Ishikawa (cell line): Measurements from ENCODE around the gene FTL.
A peak's percentile ranks its signal among the peaks of the same experiment; 100 is the strongest.

Source experiments
- CEBPB ChIP-seq: IDR thresholded peaks from 2 replicates; pipeline ENCODE4 v1.6.1; 2012
- CREB1 ChIP-seq: IDR thresholded peaks from 2 replicates; pipeline ENCODE4 v1.6.1; 2012; ENCODE audit warnings: low read depth
- EGR1 ChIP-seq: IDR thresholded peaks from 2 replicates; pipeline ENCODE4 v1.6.1; 2012
- EP300 ChIP-seq: IDR thresholded peaks from 2 replicates; pipeline ENCODE4 v1.6.1; 2012; ENCODE audit warnings: borderline replicate concordance
- FOXM1 ChIP-seq: IDR thresholded peaks from 2 replicates; pipeline ENCODE4 v1.6.1; 2012; ENCODE audit warnings: low read depth, borderline replicate concordance
- MAX ChIP-seq: IDR thresholded peaks from 2 replicates; pipeline ENCODE4 v1.6.1; 2012
- NFIC ChIP-seq: IDR thresholded peaks from 2 replicates; pipeline ENCODE4 v1.6.1; 2012
- RAD21 ChIP-seq: IDR thresholded peaks from 2 replicates; pipeline ENCODE4 v1.6.1; 2012; ENCODE audit warnings: low read depth
- REST ChIP-seq: IDR thresholded peaks from 2 replicates; pipeline ENCODE4 v1.6.1; 2012; ENCODE audit warnings: low read depth, mild to moderate bottlenecking
- TAF1 ChIP-seq: IDR thresholded peaks from 2 replicates; pipeline ENCODE4 v1.6.1; 2012; ENCODE audit warnings: low read depth, mild to moderate bottlenecking
- TCF12 ChIP-seq: IDR thresholded peaks from 2 replicates; pipeline ENCODE4 v1.6.1; 2012; ENCODE audit warnings: low read depth
- TEAD4 ChIP-seq: IDR thresholded peaks from 2 replicates; pipeline ENCODE4 v1.6.1; 2012
- USF1 ChIP-seq: IDR thresholded peaks from 2 replicates; pipeline ENCODE4 v1.6.1; 2012
- YY1 ChIP-seq: IDR thresholded peaks from 2 replicates; pipeline ENCODE4 v1.6.1; 2012; ENCODE audit warnings: low read depth
- ZBTB7A ChIP-seq: IDR thresholded peaks from 2 replicates; pipeline ENCODE4 v1.6.1; 2012; ENCODE audit warnings: low read depth

Gene FTL

GRCh38 chr19:48993175-48994034 lies 28.3 kb downstream of the FTL start, which contains the start of the genes GYS1 and RUVBL2:
Gene GYS1, minus strand, starts transcription at chr19:48993309. Its CDS starts 197 bp downstream, at chr19:48993112.
Gene RUVBL2, plus strand, starts transcription at chr19:48993887. Its CDS starts 25 bp downstream, at chr19:48993912.
- TF ChIP-seq EGR1, result peak; percentile 34; the same call in 1 of the 2 replicates
- TF ChIP-seq TCF12, result no peak
- TF ChIP-seq MAX, result peak; percentile 82
- TF ChIP-seq REST, result no peak
- TF ChIP-seq NFIC, result no peak
- TF ChIP-seq CREB1, result peak; percentile 50; the same call in 1 of the 2 replicates
- TF ChIP-seq TAF1, result peak; percentile 85
- TF ChIP-seq RAD21, result peak; percentile 10; the same call in 1 of the 2 replicates
- no peak for TF ChIP-seq FOXM1
- no peak for TF ChIP-seq USF1
- TF ChIP-seq EP300, result no peak
- TF ChIP-seq ZBTB7A, result peak; percentile 86
- peak; percentile 83 for TF ChIP-seq CEBPB
- peak; percentile 91 for TF ChIP-seq YY1
- TF ChIP-seq TEAD4, result no peak

GRCh38 chr19:48994035-48994386 lies 28.9 kb downstream of the FTL start:
- TF ChIP-seq REST (no peak), CREB1 (no peak), RAD21 (no peak), EGR1 (no peak), USF1 (no peak), TEAD4 (no peak), ZBTB7A (no peak), TCF12 (no peak), YY1 (no peak), CEBPB (no peak), EP300 (no peak), TAF1 (no peak), NFIC (no peak), FOXM1 (no peak), MAX (no peak)

- TF ChIP-seq CEBPB, result no peak
- TF ChIP-seq RAD21, result peak; percentile 46; the same call in 1 of the 2 replicates
- TF ChIP-seq CREB1, result no peak
- no peak for TF ChIP-seq ZBTB7A
Measured at GRCh38 chr19:48997972-48998371, 32.9 kb downstream of the FTL start.

- TF ChIP-seq CREB1, result no peak
- TF ChIP-seq RAD21, result peak; percentile 42; the same call in 1 of the 2 replicates
Measured at GRCh38 chr19:48999481-49000325, 34.6 kb downstream of the FTL start.

- TF ChIP-seq EGR1 (no peak), FOXM1 (no peak), YY1 (no peak), TEAD4 (no peak), TAF1 (no peak), EP300 (no peak), MAX (no peak), CEBPB (no peak)
Measured at GRCh38 chr19:49004133-49004532, 39.0 kb downstream of the FTL start.
